Stimulated activated CD8-positive, alpha-beta memory T cell treated with anti-CD3 and anti-CD28 coated beads, Interleukin-15, amount 100 ng/mL, for 48 hours (primary cell): Measurements from ENCODE around the gene WDCP.

Experiments
- DNase-seq, 2 donors: peaks; one replicate each; pipeline ENCODE4 v3.0.0-alpha.2; 2020; ENCODE audit warnings: low read depth in 2 of 2

The WDCP gene

DNA sequence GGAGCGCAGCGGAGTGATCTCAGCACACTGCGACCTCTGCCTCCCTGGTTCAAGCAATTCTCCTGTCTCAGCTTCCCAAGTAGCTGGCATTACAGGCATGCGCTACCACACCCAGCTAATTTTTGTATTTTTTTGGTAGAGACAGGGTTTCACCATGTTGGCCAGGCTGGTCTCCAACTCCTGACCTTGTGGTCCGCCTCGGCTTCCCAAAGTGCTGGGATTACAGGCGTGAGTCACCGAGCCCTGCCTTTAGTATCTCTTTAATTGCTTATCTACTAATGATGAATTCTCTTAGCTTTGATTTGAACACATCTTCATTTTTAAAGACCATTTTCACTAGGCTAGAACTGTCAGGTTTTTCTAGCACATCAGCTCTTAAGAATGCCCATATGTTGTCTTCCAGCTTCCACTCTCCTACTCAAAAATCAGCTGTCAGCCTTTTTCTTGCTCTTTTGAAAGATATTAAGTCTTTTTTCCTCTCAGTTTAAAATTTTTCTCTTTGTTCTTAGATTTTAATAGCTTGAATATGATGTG lies 53.4 kb downstream of the WDCP start:
- DNase-seq: no peak

DNA sequence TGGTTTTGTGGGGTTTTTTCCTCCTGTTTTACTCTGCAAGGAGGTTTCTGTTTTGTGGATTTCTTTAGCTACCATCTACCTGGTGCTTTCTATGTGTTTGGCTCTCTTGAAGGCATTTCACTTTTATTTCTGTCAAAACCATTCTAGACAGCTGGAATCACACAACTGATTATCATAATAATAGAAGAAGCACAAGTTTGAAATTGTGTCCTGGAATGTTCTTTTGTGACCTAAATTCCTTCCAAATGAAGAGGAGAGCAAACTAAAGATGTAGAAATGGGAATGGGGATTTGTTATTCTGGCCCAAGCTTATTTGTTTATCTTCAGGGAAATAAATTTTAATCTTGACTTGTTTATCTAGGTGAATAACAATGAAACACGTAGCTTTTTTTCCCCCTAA lies 54.3 kb downstream of the WDCP start:
- DNase-seq: no peak

DNA sequence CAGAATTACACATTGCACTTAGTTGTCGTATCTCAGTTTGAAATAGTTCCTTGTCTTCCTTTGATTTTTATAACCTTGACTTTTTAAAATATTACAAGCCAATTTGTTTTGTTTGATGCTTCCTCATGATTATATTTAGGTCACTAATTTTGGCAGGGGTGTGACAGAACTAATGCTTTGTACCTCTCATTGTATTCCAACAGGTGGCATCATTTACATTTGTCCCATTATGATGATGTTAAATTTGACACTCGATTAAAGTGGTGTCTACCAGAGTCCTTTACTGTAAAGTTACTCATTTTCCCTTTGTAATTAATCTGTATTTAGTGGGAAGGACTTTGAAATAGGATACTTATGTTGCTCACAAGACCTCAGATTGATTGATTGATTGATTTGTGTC lies 58.8 kb downstream of the WDCP start:
- DNase-seq: no peak
